ENCODE measurements around the gene CD80. TPM values are rescaled to one million over a fixed set of nuclear protein-coding genes. Genes with fewer than 3 reads are reported as not detected.

CD80 gene
- total and polyA plus RNA-seq, 7 donors, result 0.06 to 0.22 (median 0.07) TPM; not detected in 4

GRCh38 chr3:119579366-119580066 is 20.1 kb upstream of the CD80 start, which contains the start of gene ADPRH:
Gene ADPRH (plus strand): TSS chr3:119579492. CDS start chr3:119582170, 2,678 bp downstream.
- Histone ChIP-seq H3K4me1 (peaks cover 8% of the 10 kb centered on the region), H3K27ac (peak within 1 kb of the TSS; percentile 97), H3K27me3 (ENCODE audit: insufficient read depth in 3 of 3, low read length in 2 of 3) (no peaks in the 10 kb centered on the region), H3K4me3 (peak within 1 kb of the TSS; percentile 71), H3K36me3 (ENCODE audit: insufficient read depth in 1 of 2, low read depth in 1 of 2) (peaks cover 3 to 20% of the 10 kb centered on the region in 2 donors), H3K9me3 (no peaks in the 10 kb centered on the region)
- peak; percentile 89 to 95 (median 93) for ATAC-seq
- peak; percentile 87 to 94 for DNase-seq
- WGBS, 3 donors, result 0 to 1% (median 0%) methylated on average over 66 to 68 of the region's 68 CpGs
- no peak for TF ChIP-seq CTCF (IDR thresholded peaks at IDR 0.05)
- intact Hi-C loops (cut with DNase I), result loop anchor here in 1 of 2 donors (5.0 kb wide), 1 partner anchor 98 kb away; the partner anchor contains the start of gene COX17

GRCh38 chr3:119575507-119575906 is 16.1 kb upstream of the CD80 start:
- intact Hi-C loops (cut with DNase I), result loop anchor here in 1 of 2 donors (5.0 kb wide), 1 partner anchor 102 kb away; the partner anchor contains the start of gene COX17

GRCh38 chr3:119571688-119572087 is 12.3 kb upstream of the CD80 start:
- WGBS, 3 donors, result 51 to 59% (median 59%) methylated on average over 5 of the region's 5 CpGs
- Histone ChIP-seq H3K36me3 (ENCODE audit: insufficient read depth in 1 of 2, low read depth in 1 of 2) (no peaks in the 10 kb centered on the region), H3K27me3 (ENCODE audit: insufficient read depth in 3 of 3, low read length in 2 of 3) (no peaks in the 10 kb centered on the region), H3K9me3 (no peaks in the 10 kb centered on the region), H3K4me1 (no peaks in the 10 kb centered on the region), H3K4me3 (no peak overlapping the region), H3K27ac (no peak overlapping the region)
- intact Hi-C loops (cut with DNase I), result no loop called here
- no peak for TF ChIP-seq CTCF (IDR thresholded peaks at IDR 0.05)
- DNase-seq, result no peak
- ATAC-seq, result peak in 1 of 4 donors; percentile 48

More at GRCh38 chr3:119575507-119575906, 16.1 kb upstream of the CD80 start:
- Histone ChIP-seq H3K9me3 (no peaks in the 10 kb centered on the region), H3K36me3 (ENCODE audit: insufficient read depth in 1 of 2, low read depth in 1 of 2) (no peaks in the 10 kb centered on the region), H3K27ac (no peak overlapping the region), H3K4me1 (peaks cover 5% of the 10 kb centered on the region), H3K4me3 (no peak overlapping the region), H3K27me3 (ENCODE audit: insufficient read depth in 3 of 3, low read length in 2 of 3) (no peaks in the 10 kb centered on the region)
- ATAC-seq (no peak), DNase-seq (no peak)
- TF ChIP-seq CTCF (IDR thresholded peaks at IDR 0.05), result no peak

GRCh38 chr3:119571230-119571629 is 11.8 kb upstream of the CD80 start:
- DNase-seq (no peak), ATAC-seq (peak in 1 of 4 donors; percentile 56)
- WGBS, 3 donors, result 77 to 86% (median 86%) methylated on average over 1 of the region's 1 CpG
- Histone ChIP-seq H3K4me1 (no peaks in the 10 kb centered on the region), H3K27ac (no peak overlapping the region), H3K9me3 (no peaks in the 10 kb centered on the region), H3K4me3 (no peak overlapping the region), H3K27me3 (ENCODE audit: insufficient read depth in 3 of 3, low read length in 2 of 3) (no peaks in the 10 kb centered on the region), H3K36me3 (ENCODE audit: insufficient read depth in 1 of 2, low read depth in 1 of 2) (no peaks in the 10 kb centered on the region)
- intact Hi-C loops (cut with DNase I), result no loop called here
- TF ChIP-seq CTCF (IDR thresholded peaks at IDR 0.05), result no peak
